ENCODE data around the gene MCUB. TPM values are rescaled to one million over a fixed set of nuclear protein-coding genes. Genes with fewer than 3 reads are reported as not detected.
"Not testable (repeated sequence)": the region's sequence is repeated elsewhere in the genome, so short reads cannot be mapped to it uniquely, and the experiment has no call there.

The MCUB gene, protein sequence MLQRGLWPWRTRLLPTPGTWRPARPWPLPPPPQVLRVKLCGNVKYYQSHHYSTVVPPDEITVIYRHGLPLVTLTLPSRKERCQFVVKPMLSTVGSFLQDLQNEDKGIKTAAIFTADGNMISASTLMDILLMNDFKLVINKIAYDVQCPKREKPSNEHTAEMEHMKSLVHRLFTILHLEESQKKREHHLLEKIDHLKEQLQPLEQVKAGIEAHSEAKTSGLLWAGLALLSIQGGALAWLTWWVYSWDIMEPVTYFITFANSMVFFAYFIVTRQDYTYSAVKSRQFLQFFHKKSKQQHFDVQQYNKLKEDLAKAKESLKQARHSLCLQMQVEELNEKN
- polyA plus RNA-seq (2012; ENCODE audit: missing spikeins), result 34.4 TPM

DNA sequence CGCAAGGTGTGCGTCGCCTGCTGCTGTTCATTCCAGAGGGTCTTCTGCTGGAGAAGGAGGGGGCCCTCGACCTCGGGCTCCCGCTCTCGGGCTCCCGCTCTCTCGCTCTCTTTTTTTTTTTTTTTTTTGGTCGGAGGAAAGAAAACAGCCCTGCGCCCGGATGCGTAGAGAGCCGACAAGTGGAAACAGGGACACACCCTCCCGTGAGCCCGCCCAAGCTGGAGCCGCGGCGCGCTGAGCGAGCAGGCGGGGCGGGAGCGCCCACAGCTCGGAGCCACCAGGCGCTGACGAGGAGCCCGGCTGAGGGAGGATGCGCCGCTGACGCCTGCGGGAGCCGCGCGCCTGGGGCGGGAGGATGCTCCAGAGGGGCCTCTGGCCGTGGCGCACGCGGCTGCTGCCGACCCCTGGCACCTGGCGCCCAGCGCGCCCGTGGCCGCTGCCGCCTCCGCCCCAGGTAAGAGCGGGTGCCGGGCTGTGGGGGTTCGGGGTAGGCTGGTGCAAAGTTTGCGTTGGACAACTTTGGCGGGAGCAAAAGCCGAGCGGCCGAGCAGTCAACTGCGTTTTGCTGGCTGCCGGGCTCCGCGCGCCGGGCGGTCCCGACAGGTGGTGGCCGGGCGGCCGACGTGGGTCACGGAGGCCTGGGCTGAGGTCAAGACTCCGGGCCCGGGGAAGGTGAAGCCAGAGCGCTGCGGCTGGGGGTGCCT lies at the start of gene MCUB:
Gene MCUB, plus strand, starts transcription at position 264 of the 704 bp plus-strand sequence. Its CDS starts 92 bp downstream, at position 356.
- peak; percentile 66 for FAIRE-seq
- TF ChIP-seq POLR2AphosphoS5 (IDR thresholded peaks at IDR 0.05; ENCODE audit: low read depth, low read length), result no peak
- TF ChIP-seq POLR2A (IDR thresholded peaks at IDR 0.05; ENCODE audit: low read depth, low read length), result peak; percentile 72; the same call in 1 of the 2 replicates
- 0 out of 2 replicates have a peak, but pooled peaks have one; percentile 34 for TF ChIP-seq TAF1 (IDR thresholded peaks at IDR 0.05; ENCODE audit: borderline replicate concordance, low read depth, low read length)
- DNase-seq (ENCODE audit: insufficient read length), result peak; percentile 84

GRCh38 chr4:109510687-109511086 lies 49.4 kb upstream of the MCUB start:
- FAIRE-seq, result no peak
- TF ChIP-seq POLR2AphosphoS5 (IDR thresholded peaks at IDR 0.05; ENCODE audit: low read depth, low read length) (no peak), TAF1 (IDR thresholded peaks at IDR 0.05; ENCODE audit: borderline replicate concordance, low read depth, low read length) (no peak), POLR2A (IDR thresholded peaks at IDR 0.05; ENCODE audit: low read depth, low read length) (no peak)

DNA sequence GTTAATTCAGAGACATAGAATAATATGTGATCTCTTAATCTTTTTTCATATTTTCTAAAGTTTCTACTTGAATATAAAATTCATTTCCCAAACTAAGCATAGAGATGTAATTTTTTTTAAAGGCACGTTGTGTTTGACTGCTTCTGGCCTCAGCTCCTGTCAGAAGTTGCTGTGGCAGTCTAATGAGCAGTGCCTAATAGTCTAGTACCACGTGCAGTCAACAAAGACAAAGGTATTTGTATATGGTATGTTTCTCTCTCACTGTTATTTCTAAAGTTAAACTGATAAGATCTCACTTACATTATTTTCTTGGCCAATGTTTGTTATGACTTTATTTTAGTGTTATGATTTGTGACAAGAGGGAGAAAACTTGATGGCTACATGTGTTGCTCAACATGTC lies 48.6 kb upstream of the MCUB start:
- no peak for TF ChIP-seq POLR2A (IDR thresholded peaks at IDR 0.05; ENCODE audit: low read depth, low read length)
- no peak for TF ChIP-seq POLR2AphosphoS5 (IDR thresholded peaks at IDR 0.05; ENCODE audit: low read depth, low read length)
- TF ChIP-seq TAF1 (IDR thresholded peaks at IDR 0.05; ENCODE audit: borderline replicate concordance, low read depth, low read length), result no peak
- DNase-seq (ENCODE audit: insufficient read length) (no peak), FAIRE-seq (no peak)

More at GRCh38 chr4:109510687-109511086, 49.4 kb upstream of the MCUB start:
- no peak for DNase-seq (ENCODE audit: insufficient read length)

DNA sequence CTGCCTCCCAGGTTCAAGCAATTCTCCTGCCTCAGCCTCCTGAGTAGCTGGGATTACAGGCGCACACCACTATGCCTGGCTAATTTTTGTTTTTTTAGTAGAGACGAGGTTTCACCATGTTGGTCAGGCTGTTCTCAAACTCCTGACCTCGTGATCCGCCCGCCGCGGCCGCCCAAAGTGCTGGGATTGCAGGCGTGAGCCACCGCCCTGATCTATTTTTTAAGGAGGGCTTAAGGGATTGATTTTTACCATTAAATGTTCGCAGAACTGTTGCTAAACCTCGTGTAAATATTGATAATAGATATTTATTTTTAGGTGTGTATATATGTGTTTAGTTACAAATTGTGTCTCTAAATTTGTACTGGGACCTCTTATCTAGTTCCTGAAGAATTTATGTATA lies 46.7 kb upstream of the MCUB start:
- FAIRE-seq; DNase-seq (ENCODE audit: insufficient read length): not testable (repeated sequence)

DNA sequence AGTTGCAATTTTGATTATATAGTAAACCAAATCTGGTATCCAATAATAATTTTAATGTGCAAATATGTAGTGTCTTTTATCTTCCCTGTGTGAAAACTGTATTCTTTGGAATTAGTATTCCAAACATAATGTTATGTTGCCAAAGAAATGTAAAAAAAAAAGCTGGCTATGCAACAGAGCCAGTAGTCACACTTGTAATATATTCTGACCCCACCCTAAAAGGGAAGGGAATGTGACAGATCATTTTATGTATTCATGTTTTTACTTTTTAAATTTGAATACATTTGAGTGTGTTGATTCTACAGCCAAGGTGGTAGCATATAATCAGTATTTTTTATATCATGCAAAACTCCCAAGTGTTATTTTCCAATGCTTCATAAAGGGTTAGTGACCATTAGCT lies 27.9 kb upstream of the MCUB start:
- TF ChIP-seq POLR2AphosphoS5 (IDR thresholded peaks at IDR 0.05; ENCODE audit: low read depth, low read length), result no peak
- no peak for TF ChIP-seq TAF1 (IDR thresholded peaks at IDR 0.05; ENCODE audit: borderline replicate concordance, low read depth, low read length)
- TF ChIP-seq POLR2A (IDR thresholded peaks at IDR 0.05; ENCODE audit: low read depth, low read length), result no peak
- DNase-seq (ENCODE audit: insufficient read length), result no peak
- no peak for FAIRE-seq

DNA sequence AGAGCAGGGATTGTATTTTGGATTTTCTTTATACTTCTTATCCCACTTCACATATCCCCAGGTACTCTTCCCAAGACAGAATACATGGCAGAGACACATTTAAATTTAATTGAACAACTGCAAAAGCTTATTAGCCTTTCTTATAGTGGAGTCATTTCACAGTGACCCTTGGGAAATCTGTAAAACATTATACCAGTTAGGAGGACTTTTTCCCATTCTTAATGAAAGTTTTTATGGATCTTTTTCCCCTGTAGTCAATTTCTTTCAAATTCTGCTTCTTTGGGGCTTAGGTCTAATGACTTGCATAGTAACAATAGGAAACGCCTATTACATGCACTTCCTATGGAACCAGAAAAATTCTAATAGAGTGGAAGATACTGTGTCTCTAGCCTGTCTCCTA lies 14.6 kb upstream of the MCUB start:
- DNase-seq (ENCODE audit: insufficient read length) (no peak), FAIRE-seq (no peak)
- TF ChIP-seq POLR2AphosphoS5 (IDR thresholded peaks at IDR 0.05; ENCODE audit: low read depth, low read length) (no peak), POLR2A (IDR thresholded peaks at IDR 0.05; ENCODE audit: low read depth, low read length) (no peak), TAF1 (IDR thresholded peaks at IDR 0.05; ENCODE audit: borderline replicate concordance, low read depth, low read length) (no peak)

DNA sequence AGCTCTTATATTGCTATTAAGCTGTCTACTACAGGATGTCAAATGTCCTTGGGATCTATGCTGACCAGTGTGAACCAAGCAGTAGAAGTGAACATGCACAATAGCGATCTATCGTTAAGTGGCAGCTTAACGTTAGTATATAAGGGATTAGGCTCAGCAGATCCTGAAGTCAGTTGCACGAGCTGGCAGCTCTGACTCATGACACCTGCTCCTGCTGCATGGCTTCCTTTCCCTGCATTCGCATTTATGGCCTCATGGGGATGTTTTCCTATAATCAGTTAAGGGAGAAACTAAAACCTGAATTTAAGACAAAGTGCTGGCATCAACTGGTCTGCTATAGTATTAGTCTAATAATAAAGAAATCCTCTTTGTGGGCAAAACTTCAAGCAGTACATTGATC lies 12.7 kb upstream of the MCUB start:
- DNase-seq (ENCODE audit: insufficient read length) (no peak), FAIRE-seq (no peak)

GRCh38 chr4:109548655-109549054 lies 11.4 kb upstream of the MCUB start:
- TF ChIP-seq POLR2A (IDR thresholded peaks at IDR 0.05; ENCODE audit: low read depth, low read length) (no peak), TAF1 (IDR thresholded peaks at IDR 0.05; ENCODE audit: borderline replicate concordance, low read depth, low read length) (no peak), POLR2AphosphoS5 (IDR thresholded peaks at IDR 0.05; ENCODE audit: low read depth, low read length) (no peak)
- FAIRE-seq (no peak), DNase-seq (ENCODE audit: insufficient read length) (no peak)

More for the DNA sequence above, 12.7 kb upstream of the MCUB start:
- TF ChIP-seq TAF1 (IDR thresholded peaks at IDR 0.05; ENCODE audit: borderline replicate concordance, low read depth, low read length), result no peak
- no peak for TF ChIP-seq POLR2AphosphoS5 (IDR thresholded peaks at IDR 0.05; ENCODE audit: low read depth, low read length)
- no peak for TF ChIP-seq POLR2A (IDR thresholded peaks at IDR 0.05; ENCODE audit: low read depth, low read length)

DNA sequence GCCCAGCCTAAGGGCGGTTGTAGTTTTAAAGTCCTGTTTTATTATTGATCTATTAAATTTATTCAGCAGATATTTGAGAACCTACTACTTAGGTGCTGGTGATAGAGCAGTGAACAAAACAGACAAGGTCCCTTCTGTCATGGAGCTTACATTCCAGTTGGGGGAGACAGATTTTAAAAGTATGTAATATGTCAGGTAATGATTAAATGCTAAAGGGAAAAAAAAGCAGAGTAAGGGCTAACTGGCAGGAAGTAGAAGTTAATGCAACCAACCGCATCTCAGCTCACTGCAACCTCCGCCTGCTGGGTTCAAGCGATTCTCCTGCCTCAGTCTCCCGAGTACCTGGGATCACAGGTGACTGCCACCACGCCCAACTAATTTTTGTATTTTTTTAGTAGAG lies 7.8 kb upstream of the MCUB start:
- TF ChIP-seq TAF1 (IDR thresholded peaks at IDR 0.05; ENCODE audit: borderline replicate concordance, low read depth, low read length) (no peak), POLR2A (IDR thresholded peaks at IDR 0.05; ENCODE audit: low read depth, low read length) (no peak), POLR2AphosphoS5 (IDR thresholded peaks at IDR 0.05; ENCODE audit: low read depth, low read length) (no peak)
- DNase-seq (ENCODE audit: insufficient read length), result no peak
- no peak for FAIRE-seq

DNA sequence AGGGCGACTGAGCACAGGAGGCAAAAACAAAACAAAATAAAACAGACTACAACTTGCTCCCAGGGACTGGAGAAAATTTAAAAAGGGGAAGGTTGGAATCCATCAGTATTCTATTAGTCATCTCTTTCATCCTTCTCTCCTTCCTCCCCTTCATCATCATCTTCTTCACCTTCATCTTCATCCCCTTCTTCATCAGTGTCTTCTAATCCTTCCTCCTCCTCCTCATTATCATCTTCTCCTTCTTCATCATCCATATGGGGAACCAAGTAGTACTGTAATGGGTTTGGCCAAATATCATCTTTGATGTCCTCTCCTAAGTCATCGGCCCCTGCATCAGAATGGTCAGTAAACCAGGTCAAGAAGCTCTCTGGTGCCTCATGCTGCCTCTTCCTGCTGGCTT lies 6.9 kb upstream of the MCUB start:
- no peak for FAIRE-seq
- no peak for TF ChIP-seq TAF1 (IDR thresholded peaks at IDR 0.05; ENCODE audit: borderline replicate concordance, low read depth, low read length)
- DNase-seq (ENCODE audit: insufficient read length), result no peak

- DNase-seq (ENCODE audit: insufficient read length), result no peak
- TF ChIP-seq POLR2AphosphoS5 (IDR thresholded peaks at IDR 0.05; ENCODE audit: low read depth, low read length), result no peak
- TF ChIP-seq POLR2A (IDR thresholded peaks at IDR 0.05; ENCODE audit: low read depth, low read length), result no peak
- no peak for TF ChIP-seq TAF1 (IDR thresholded peaks at IDR 0.05; ENCODE audit: borderline replicate concordance, low read depth, low read length)
- no peak for FAIRE-seq
These were observed 5.1 kb upstream of the MCUB start for GRCh38 chr4:109554971-109555370.

- DNase-seq (ENCODE audit: insufficient read length) (no peak), FAIRE-seq (no peak)
- no peak for TF ChIP-seq POLR2A (IDR thresholded peaks at IDR 0.05; ENCODE audit: low read depth, low read length)
- no peak for TF ChIP-seq TAF1 (IDR thresholded peaks at IDR 0.05; ENCODE audit: borderline replicate concordance, low read depth, low read length)
- TF ChIP-seq POLR2AphosphoS5 (IDR thresholded peaks at IDR 0.05; ENCODE audit: low read depth, low read length), result no peak
These were observed 2.6 kb upstream of the MCUB start for GRCh38 chr4:109557433-109557832.

GRCh38 chr4:109558095-109558494 lies 2.0 kb upstream of the MCUB start:
- not testable (repeated sequence) for FAIRE-seq; DNase-seq (ENCODE audit: insufficient read length)
